Coronary artery (tissue), 2 donors: ENCODE results near the gene KCTD20.

Experiments used
- DNase-seq: peaks from one replicate; pipeline ENCODE4 v3.0.0-alpha.2; 2017; ENCODE audit warnings: low spot score
- H3K27ac ChIP-seq, 2 donors: fragments of 200-600 bp; sonication (generic); one replicate each; pipeline ENCODE4 v1.5.1; 2016 to 2019
- H3K4me3 ChIP-seq: fragments of 200-600 bp; sonication (generic); 2 replicates; pipeline ENCODE4 v1.5.1; 2016; ENCODE audit warnings: mild to moderate bottlenecking, moderate library complexity
- CTCF ChIP-seq: fragments of 200-600 bp; sonication (generic); IDR thresholded peaks from one replicate; pipeline ENCODE4 v1.5.1; 2019; ENCODE audit warnings: antibody characterized with exemption

KCTD20 gene

GRCh38 chr6:36516559-36516958, 73.8 kb downstream of the KCTD20 start:
- Histone ChIP-seq H3K4me3 (no peak overlapping the region), H3K27ac (no peak overlapping the region)
- TF ChIP-seq CTCF: no peak
- DNase-seq: no peak

GRCh38 chr6:36516988-36517387, 74.2 kb downstream of the KCTD20 start:
- no peak for DNase-seq
- H3K27ac ChIP-seq: no peak overlapping the region
- TF ChIP-seq CTCF: no peak
- no peak overlapping the region for H3K4me3 ChIP-seq

GRCh38 chr6:36517408-36517807, 74.6 kb downstream of the KCTD20 start:
- TF ChIP-seq CTCF: no peak
- no peak for DNase-seq
- Histone ChIP-seq H3K27ac (no peak overlapping the region), H3K4me3 (no peak overlapping the region)

GRCh38 chr6:36519352-36519751, 76.6 kb downstream of the KCTD20 start:
- no peak for TF ChIP-seq CTCF
- DNase-seq: no peak
- H3K4me3 ChIP-seq: no peak overlapping the region
- no peak overlapping the region for H3K27ac ChIP-seq

- no peak overlapping the region for H3K27ac ChIP-seq
- TF ChIP-seq CTCF: no peak
Measured at GRCh38 chr6:36523451-36523850, 80.7 kb downstream of the KCTD20 start.

GRCh38 chr6:36523936-36524499, 81.2 kb downstream of the KCTD20 start:
- no peak for DNase-seq
- Histone ChIP-seq H3K4me3 (no peak overlapping the region), H3K27ac (no peak overlapping the region)
- TF ChIP-seq CTCF: no peak

More at GRCh38 chr6:36523451-36523850, 80.7 kb downstream of the KCTD20 start:
- no peak overlapping the region for H3K4me3 ChIP-seq
- no peak for DNase-seq

GRCh38 chr6:36524871-36525270, 82.1 kb downstream of the KCTD20 start:
- no peak overlapping the region for H3K4me3 ChIP-seq
- no peak for TF ChIP-seq CTCF
- DNase-seq: no peak
- no peak overlapping the region for H3K27ac ChIP-seq
